ENCODE results near the gene ATRNL1. TPM values are rescaled to one million over a fixed set of nuclear protein-coding genes. Genes with fewer than 3 reads are reported as not detected.

ATRNL1 gene
- total RNA-seq, 2 experiments from 2014 or later: 0.21 TPM; not detected in 1

DNA sequence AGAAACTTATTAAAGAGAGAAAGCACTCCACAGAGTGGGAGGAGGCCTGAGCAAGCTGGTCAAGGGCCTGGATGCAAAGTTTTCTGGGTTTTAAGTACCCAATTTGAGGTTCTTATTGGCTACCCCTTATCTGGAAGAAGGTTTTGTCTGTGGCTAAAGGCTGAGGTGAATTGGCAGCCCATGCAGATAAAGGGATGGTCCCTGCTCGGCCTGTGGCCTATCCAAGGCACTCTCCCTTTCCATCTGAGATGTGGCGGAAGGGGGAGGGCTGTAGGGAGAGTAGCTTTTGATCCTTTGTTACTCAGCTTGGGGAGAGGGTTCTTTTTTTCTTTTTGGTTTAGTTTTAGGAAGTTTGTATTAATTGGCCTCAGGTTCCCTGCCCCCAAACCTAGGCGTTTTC lies 465.1 kb downstream of the ATRNL1 start:
- CTCF ChIA-PET: interaction anchor here (1.7 kb wide), 1 partner anchor 11 kb away, joined by 4 read pairs; no protein-coding TSS in a partner anchor
- intact Hi-C loops (cut with DNase I, micrococcal nuclease): no loop called here
- H3K27me3 Mint-ChIP-seq: no peaks in the 10 kb centered on the region
- no peak for DNase-seq
- no peak overlapping the region for H3K4me3 Mint-ChIP-seq
- no peak for ATAC-seq
- no peaks in the 10 kb centered on the region for H3K4me1 Mint-ChIP-seq
- H3K36me3 Mint-ChIP-seq (ENCODE audit: low read depth): no peaks in the 10 kb centered on the region
- POLR2A ChIA-PET: no interaction called here
- H3K9me3 Mint-ChIP-seq (ENCODE audit: low read depth): peaks cover 2% of the 10 kb centered on the region
- H3K27ac Mint-ChIP-seq: no peak overlapping the region

DNA sequence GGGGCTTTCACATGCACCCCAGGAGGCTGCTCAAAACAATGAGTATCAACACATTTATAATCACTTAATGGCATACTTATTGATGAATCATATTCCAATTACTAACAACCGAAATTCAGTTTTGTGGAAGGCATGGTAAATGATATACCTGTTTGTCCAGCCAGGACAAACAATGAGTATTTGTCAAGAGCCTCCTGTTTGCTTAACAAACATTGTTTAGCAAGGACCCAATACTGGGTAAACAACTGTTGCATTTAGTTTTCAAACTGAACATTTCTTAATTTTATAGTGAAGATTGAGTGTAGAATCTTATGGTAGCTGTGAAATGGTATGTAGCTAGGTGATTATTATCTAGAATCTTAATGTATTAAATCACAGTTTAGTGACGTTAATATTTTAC lies 473.7 kb downstream of the ATRNL1 start:
- Mint-ChIP-seq H3K4me1 (no peaks in the 10 kb centered on the region), H3K9me3 (ENCODE audit: low read depth) (no peaks in the 10 kb centered on the region), H3K4me3 (no peak overlapping the region), H3K36me3 (ENCODE audit: low read depth) (no peaks in the 10 kb centered on the region), H3K27ac (no peak overlapping the region), H3K27me3 (no peaks in the 10 kb centered on the region)
- intact Hi-C loops (cut with DNase I, micrococcal nuclease): no loop called here
- no peak for DNase-seq
- ChIA-PET POLR2A (no interaction called here), CTCF (no interaction called here)
- ATAC-seq: no peak

DNA sequence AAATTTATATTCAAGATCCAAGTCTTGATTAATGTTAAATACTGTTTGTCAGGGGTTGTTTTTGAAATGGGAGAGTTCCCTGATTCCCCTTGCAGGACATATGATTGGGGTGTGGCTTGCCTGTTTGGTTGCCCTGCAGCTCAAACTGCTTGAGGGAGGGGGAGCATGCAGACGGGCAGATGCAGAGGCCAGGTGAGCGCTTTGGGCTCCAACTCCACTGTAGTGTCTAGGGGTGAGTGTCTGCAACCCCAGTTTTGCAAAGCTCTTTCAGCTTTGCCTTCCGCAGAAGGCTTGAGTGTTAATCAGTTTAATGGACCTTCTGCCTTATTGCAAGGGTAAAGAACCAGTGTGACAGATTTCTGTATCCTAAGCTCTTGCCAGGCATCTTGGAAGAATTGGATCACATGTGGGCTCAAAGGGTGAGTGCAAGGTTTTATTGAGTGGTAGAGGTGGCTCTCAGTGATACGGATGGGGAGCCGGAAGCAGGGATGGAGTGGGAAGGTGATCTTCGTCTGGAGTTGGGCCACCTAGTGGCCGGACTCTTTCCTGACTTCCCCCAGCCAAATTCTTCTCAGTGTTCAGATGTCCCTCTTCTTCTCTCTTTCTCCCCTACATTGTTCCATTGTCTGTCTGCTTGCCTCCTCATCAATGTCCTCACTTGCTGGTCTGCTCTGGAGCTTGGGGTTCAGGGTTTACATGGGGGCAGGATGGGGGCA lies 479.7 kb downstream of the ATRNL1 start:
- DNase-seq (no peak), ATAC-seq (no peak)
- Mint-ChIP-seq H3K27me3 (no peaks in the 10 kb centered on the region), H3K27ac (no peak overlapping the region), H3K4me3 (no peak overlapping the region), H3K4me1 (no peaks in the 10 kb centered on the region), H3K36me3 (ENCODE audit: low read depth) (no peaks in the 10 kb centered on the region), H3K9me3 (ENCODE audit: low read depth) (peaks cover under 1% of the 10 kb centered on the region)
- POLR2A ChIA-PET: no interaction called here
- CTCF ChIA-PET: no interaction called here
- intact Hi-C loops (cut with DNase I, micrococcal nuclease): no loop called here

DNA sequence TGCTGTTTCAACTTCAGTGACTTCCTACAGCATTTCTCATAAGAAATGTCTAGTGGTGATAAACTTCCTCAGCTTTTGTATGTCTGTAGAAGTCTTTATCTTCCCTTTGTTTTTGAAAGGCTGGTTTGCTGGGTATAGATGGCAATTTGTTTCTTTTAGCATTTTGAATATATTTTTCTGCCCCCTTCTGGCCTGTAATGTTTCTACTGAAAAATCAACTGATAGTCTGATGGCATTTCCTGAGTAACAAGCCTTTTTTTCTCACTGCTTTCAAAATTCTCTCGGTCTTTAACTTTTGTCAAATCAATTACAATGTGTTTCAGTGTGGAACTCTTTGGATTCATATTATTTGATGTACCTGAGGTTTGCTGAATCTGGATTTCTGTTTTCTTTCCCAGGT lies 487.1 kb downstream of the ATRNL1 start:
- Mint-ChIP-seq H3K9me3 (ENCODE audit: low read depth) (peaks cover 11% of the 10 kb centered on the region), H3K27ac (no peak overlapping the region), H3K36me3 (ENCODE audit: low read depth) (no peaks in the 10 kb centered on the region), H3K27me3 (no peaks in the 10 kb centered on the region), H3K4me3 (no peak overlapping the region), H3K4me1 (no peaks in the 10 kb centered on the region)
- ATAC-seq: no peak
- no peak for DNase-seq
- ChIA-PET CTCF (interaction anchor here (1.1 kb wide), 1 partner anchor 176 kb away, joined by 3 read pairs; no protein-coding TSS in a partner anchor), POLR2A (no interaction called here)
- intact Hi-C loops (cut with DNase I, micrococcal nuclease): no loop called here

DNA sequence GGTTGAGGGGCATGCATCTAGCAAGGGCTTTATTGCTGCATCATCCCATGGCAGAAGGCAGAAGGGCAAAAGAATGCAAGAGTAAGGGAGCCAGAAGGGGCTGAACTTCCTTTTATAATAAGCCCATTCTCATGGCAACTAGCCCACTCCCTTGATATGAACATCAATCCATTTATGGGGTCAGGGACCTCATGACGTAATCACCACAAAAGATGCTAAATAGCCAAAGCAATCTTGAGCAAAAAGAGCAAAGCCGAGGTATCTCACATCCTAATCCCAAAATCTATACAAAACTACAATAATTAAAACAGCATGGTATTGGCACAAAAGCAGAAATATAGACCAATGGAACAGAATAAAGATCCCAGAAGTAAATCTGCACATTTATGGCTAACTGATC lies 499.9 kb downstream of the ATRNL1 start:
- intact Hi-C loops (cut with DNase I, micrococcal nuclease): no loop called here
- Mint-ChIP-seq H3K4me3 (no peak overlapping the region), H3K36me3 (ENCODE audit: low read depth) (no peaks in the 10 kb centered on the region), H3K4me1 (no peaks in the 10 kb centered on the region), H3K9me3 (ENCODE audit: low read depth) (peaks cover 4% of the 10 kb centered on the region), H3K27me3 (no peaks in the 10 kb centered on the region), H3K27ac (no peak overlapping the region)
- POLR2A ChIA-PET: no interaction called here
- DNase-seq (no peak), ATAC-seq (no peak)
- CTCF ChIA-PET: no interaction called here

DNA sequence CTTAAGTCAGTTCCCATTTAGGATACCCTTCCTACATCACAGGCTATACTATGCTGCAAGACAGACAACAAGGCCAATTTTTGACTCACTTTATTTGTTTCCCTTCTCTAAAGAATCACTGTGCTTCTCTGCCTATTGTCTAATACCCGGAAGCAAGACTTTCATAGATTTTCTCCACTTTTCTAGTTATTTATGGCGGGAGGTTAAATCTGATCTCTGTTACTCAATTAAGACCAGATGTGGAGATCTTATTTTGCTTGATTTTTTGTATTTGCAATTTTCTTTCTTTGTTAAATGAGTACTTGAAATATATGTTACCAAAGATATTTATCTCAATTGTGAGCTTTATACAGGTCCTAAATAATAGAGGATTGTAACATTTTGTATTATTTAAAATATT lies 511.5 kb downstream of the ATRNL1 start:
- Mint-ChIP-seq H3K4me3 (no peak overlapping the region), H3K4me1 (no peaks in the 10 kb centered on the region), H3K9me3 (ENCODE audit: low read depth) (no peaks in the 10 kb centered on the region), H3K36me3 (ENCODE audit: low read depth) (no peaks in the 10 kb centered on the region), H3K27me3 (no peaks in the 10 kb centered on the region), H3K27ac (no peak overlapping the region)
- POLR2A ChIA-PET: no interaction called here
- DNase-seq (no peak), ATAC-seq (no peak)
- intact Hi-C loops (cut with DNase I, micrococcal nuclease): no loop called here
- CTCF ChIA-PET: no interaction called here

DNA sequence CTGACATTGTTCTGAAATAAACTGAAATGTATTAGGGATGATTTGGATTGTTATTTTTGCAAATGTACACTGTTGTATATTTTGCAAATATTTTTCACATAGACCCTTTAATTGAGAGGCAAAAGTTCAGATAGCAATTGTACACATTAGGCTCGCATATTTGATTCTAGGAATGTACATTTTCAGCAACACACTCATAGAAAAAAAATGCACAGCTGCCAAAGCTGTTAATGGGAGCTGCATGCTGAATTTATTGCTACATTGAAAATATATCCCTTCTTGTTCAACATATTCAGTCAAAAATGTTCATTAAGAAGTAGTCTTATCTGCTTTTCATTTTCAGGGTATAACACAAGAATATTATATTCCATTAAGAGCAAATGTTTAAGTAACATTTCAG lies 512.9 kb downstream of the ATRNL1 start:
- H3K4me3 Mint-ChIP-seq: no peak overlapping the region
- ATAC-seq (no peak), DNase-seq (no peak)
- no peaks in the 10 kb centered on the region for H3K36me3 Mint-ChIP-seq (ENCODE audit: low read depth)
- no peaks in the 10 kb centered on the region for H3K27me3 Mint-ChIP-seq
- intact Hi-C loops (cut with DNase I, micrococcal nuclease): no loop called here
- ChIA-PET POLR2A (no interaction called here), CTCF (no interaction called here)
- no peaks in the 10 kb centered on the region for H3K9me3 Mint-ChIP-seq (ENCODE audit: low read depth)
- no peak overlapping the region for H3K27ac Mint-ChIP-seq
- H3K4me1 Mint-ChIP-seq: no peaks in the 10 kb centered on the region

DNA sequence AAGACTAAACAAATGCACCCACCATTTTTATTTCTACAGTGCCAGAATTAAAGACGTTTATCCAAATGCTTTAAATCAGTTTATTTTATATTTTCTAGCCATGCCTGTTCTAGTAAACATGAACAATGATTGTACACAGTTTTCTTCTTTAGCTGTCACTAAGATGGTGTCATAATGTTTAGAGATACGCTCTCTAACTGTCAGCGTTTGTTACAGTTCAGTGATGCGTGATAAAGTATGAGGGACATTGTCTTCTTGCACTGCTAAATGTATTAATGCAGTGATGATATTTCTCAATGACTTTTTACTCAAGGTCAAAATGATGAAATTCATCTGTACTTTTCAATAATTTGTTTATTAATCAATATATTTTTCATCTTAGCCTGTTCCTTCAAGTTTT lies 513.6 kb downstream of the ATRNL1 start:
- Mint-ChIP-seq H3K36me3 (ENCODE audit: low read depth) (no peaks in the 10 kb centered on the region), H3K9me3 (ENCODE audit: low read depth) (no peaks in the 10 kb centered on the region), H3K4me3 (no peak overlapping the region), H3K27ac (no peak overlapping the region), H3K4me1 (no peaks in the 10 kb centered on the region), H3K27me3 (no peaks in the 10 kb centered on the region)
- ATAC-seq (no peak), DNase-seq (no peak)
- ChIA-PET CTCF (no interaction called here), POLR2A (no interaction called here)
- intact Hi-C loops (cut with DNase I, micrococcal nuclease): no loop called here

DNA sequence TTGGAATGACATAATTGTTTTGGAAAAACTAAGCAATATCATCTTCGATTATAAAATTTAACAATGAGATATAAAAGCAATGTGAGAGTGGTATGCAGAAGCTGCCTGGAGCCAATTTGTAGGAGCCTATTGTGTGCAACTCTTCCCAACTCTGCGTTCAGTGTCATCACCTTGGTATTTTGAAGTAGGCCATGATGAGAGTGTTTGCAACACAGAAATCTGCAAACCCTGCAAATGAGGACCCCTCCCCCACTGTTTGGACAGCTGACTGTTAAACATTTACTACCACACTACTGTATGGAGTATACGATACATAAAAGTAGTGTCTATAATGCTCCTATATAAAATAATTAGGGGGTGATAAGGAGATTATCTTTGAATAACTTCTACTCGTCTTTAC lies 531.3 kb downstream of the ATRNL1 start:
- H3K4me3 Mint-ChIP-seq: no peak overlapping the region
- ChIA-PET POLR2A (no interaction called here), CTCF (no interaction called here)
- intact Hi-C loops (cut with DNase I, micrococcal nuclease): no loop called here
- H3K9me3 Mint-ChIP-seq (ENCODE audit: low read depth): peaks cover 9% of the 10 kb centered on the region
- ATAC-seq (no peak), DNase-seq (no peak)
- no peak overlapping the region for H3K27ac Mint-ChIP-seq
- H3K27me3 Mint-ChIP-seq: no peaks in the 10 kb centered on the region
- H3K36me3 Mint-ChIP-seq (ENCODE audit: low read depth): no peaks in the 10 kb centered on the region
- no peaks in the 10 kb centered on the region for H3K4me1 Mint-ChIP-seq

DNA sequence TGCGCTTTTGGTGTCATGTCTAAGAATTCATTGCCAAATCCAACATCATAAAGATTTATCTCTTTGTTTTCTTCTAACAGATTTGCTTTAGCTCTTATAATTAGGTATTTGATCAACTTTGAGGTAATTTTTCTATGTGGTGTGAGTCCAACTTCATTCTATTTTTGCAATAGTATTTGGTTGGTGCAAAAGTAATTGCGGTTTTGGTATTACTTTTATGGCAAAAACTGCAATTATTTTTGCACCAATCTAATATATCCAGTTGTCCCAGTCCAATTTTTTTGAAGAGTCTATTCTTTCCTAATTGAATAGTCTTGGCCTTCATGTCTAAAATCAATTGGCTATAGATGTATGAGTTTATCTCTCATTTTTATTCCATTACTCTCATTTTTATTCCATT lies 535.5 kb downstream of the ATRNL1 start:
- intact Hi-C loops (cut with DNase I, micrococcal nuclease): no loop called here
- no peaks in the 10 kb centered on the region for H3K36me3 Mint-ChIP-seq (ENCODE audit: low read depth)
- DNase-seq: no peak
- H3K9me3 Mint-ChIP-seq (ENCODE audit: low read depth): peaks cover 2% of the 10 kb centered on the region
- ChIA-PET CTCF (interaction anchor here (0.7 to 1.7 kb wide), 4 partner anchors 12 to 827 kb away, joined by 3 to 4 read pairs (median 3); no protein-coding TSS in a partner anchor), POLR2A (no interaction called here)
- H3K27ac Mint-ChIP-seq: no peak overlapping the region
- no peak for ATAC-seq
- H3K4me3 Mint-ChIP-seq: no peak overlapping the region
- no peaks in the 10 kb centered on the region for H3K27me3 Mint-ChIP-seq
- no peaks in the 10 kb centered on the region for H3K4me1 Mint-ChIP-seq

DNA sequence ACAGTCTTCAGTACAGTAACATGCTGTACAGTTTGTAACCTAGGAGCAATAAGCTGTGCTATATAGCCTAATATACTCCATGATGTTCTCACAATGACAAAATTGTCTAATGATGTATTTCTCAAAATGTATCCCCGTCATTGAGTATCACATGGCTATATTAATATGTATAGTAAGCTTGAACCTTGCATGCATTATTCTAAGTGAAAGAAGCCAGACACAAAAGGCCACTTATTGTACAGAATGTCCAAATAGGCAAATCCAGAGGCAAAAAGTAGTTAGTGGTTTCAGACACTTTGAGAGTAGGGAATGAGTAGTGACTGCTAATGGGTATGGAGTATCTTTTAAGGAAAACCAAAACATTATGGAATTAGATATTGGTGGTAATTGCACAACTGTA lies 545.1 kb downstream of the ATRNL1 start:
- Mint-ChIP-seq H3K36me3 (ENCODE audit: low read depth) (no peaks in the 10 kb centered on the region), H3K4me1 (no peaks in the 10 kb centered on the region), H3K9me3 (ENCODE audit: low read depth) (peaks cover 4% of the 10 kb centered on the region), H3K27me3 (no peaks in the 10 kb centered on the region), H3K4me3 (no peak overlapping the region), H3K27ac (no peak overlapping the region)
- intact Hi-C loops (cut with DNase I, micrococcal nuclease): no loop called here
- CTCF ChIA-PET: no interaction called here
- POLR2A ChIA-PET: no interaction called here
- no peak for DNase-seq
- ATAC-seq: no peak

DNA sequence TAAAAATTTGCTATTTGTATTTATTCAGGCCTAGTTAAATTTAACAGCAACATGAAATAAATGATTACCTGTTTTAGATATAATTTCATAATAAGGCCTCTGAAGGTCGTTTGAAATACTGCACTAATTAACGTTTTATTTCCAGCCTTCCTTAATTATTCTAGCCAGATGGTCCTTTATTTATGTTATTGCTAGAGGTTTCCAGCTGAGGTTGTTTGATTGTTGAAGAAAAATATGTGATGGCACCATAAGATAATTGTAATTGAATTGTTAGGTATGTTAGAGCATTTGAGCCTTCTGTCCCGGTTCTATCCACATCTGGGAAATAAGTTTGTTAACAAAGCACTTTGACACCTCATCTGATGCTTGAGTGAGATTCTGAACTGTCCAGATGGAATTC lies 556.1 kb downstream of the ATRNL1 start:
- CTCF ChIA-PET: interaction anchor here (0.9 to 1.3 kb wide), 2 partner anchors 8 to 21 kb away, joined by 3 read pairs; no protein-coding TSS in a partner anchor
- POLR2A ChIA-PET: no interaction called here
- intact Hi-C loops (cut with DNase I, micrococcal nuclease): no loop called here

DNA sequence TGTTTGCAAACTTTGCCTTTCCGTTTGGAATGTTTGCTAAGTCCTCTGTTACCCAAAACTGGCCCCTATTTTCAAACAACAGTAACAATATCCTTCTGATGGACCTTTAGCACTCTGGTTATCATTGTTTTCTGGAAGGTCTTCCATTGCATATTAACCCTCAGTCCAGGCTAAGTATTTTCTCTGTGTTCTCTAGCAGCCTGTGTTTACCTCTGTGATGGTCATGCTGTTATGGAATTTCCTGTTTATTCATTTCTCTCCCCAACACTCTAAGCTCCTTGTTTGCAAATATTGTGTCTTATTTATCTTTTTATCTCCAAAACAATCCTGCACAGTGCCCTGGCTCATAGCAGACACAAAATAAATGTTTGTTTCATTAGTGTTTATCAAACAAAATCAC lies 560.3 kb downstream of the ATRNL1 start:
- POLR2A ChIA-PET: interaction anchor here (0.6 kb wide), 1 partner anchor 41 kb away, joined by 4 read pairs; no protein-coding TSS in a partner anchor
- Mint-ChIP-seq H3K9me3 (ENCODE audit: low read depth) (no peaks in the 10 kb centered on the region), H3K27ac (no peak overlapping the region), H3K4me1 (no peaks in the 10 kb centered on the region), H3K27me3 (no peaks in the 10 kb centered on the region), H3K4me3 (no peak overlapping the region), H3K36me3 (ENCODE audit: low read depth) (no peaks in the 10 kb centered on the region)
- no peak for DNase-seq
- intact Hi-C loops (cut with DNase I, micrococcal nuclease): no loop called here
- ATAC-seq: no peak
- CTCF ChIA-PET: no interaction called here

More for the DNA sequence above, 556.1 kb downstream of the ATRNL1 start:
- H3K27ac Mint-ChIP-seq: no peak overlapping the region
- no peak for ATAC-seq
- no peaks in the 10 kb centered on the region for H3K9me3 Mint-ChIP-seq (ENCODE audit: low read depth)
- no peak for DNase-seq
- no peaks in the 10 kb centered on the region for H3K27me3 Mint-ChIP-seq
- H3K4me1 Mint-ChIP-seq: no peaks in the 10 kb centered on the region
- H3K4me3 Mint-ChIP-seq: no peak overlapping the region
- no peaks in the 10 kb centered on the region for H3K36me3 Mint-ChIP-seq (ENCODE audit: low read depth)

All from activated CD4-positive, alpha-beta T cell treated with anti-CD3 and anti-CD28 coated beads for 36 hours (primary cell).